GM12878 (cell line): ENCODE data around the gene LHX6. TPM values are rescaled to one million over a fixed set of nuclear protein-coding genes. Genes with fewer than 3 reads are reported as not detected.

Source experiments
- ATAC-seq: fragments of 200-7000 bp; cut with Tn5 transposase; 3 replicates; pipeline ENCODE4 v1.9.1; 2020; ENCODE audit warnings: mild to moderate bottlenecking, moderate library complexity
- BruUV-seq: library from RNA; stranded (reverse); fragments of 400-500 nt; replicated peaks from 2 replicates; lab custom pipeline; 2021; lab: Mats Ljungman, UMichigan
- CTCF ChIA-PET: fragments of 300-600 bp; sonication (Branson Sonifier 250); formaldehyde crosslinking; extraction: SDS; loops from one replicate; lab custom pipeline; 2021; ENCODE audit warnings: inconsistent platforms; lab: Yijun Ruan, JAX
- POLR2A ChIA-PET: fragments of 350-600 bp; formaldehyde crosslinking; extraction: SDS; loops from one replicate; lab custom pipeline; 2021; ENCODE audit warnings: inconsistent platforms; lab: Charles Lee
- RAD21 ChIA-PET: fragments of 300-600 bp; sonication (Branson Sonifier 250); formaldehyde crosslinking; loops from one replicate; lab custom pipeline; 2023; ENCODE audit warnings: antibody characterized with exemption; ENCODE audit not compliant: unreplicated experiment; lab: Charles Lee
- SMC1A ChIA-PET: fragments of 300-600 bp; sonication (Branson Sonifier 250); formaldehyde crosslinking; loops from one replicate; lab custom pipeline; 2023; ENCODE audit not compliant: unreplicated experiment, uncharacterized antibody; lab: Charles Lee
- DNase-seq: peaks from one replicate; pipeline ENCODE4 v3.0.0-alpha.2; 2011; ENCODE audit warnings: low read depth, low spot score
- FAIRE-seq: peaks from 3 replicates; lab custom pipeline; 2011; peaks lifted over from hg19 to GRCh38; lab: Jason Lieb, UNC
- H2AFZ ChIP-seq: 2 replicates; pipeline ENCODE4 v1.6.0; 2011; ENCODE audit warnings: low read depth, low read length, control low read depth; ENCODE audit not compliant: control insufficient read depth
- H3K27ac ChIP-seq: 2 replicates; pipeline ENCODE4 v1.5.1; 2011; ENCODE audit warnings: control low read depth; ENCODE audit not compliant: control insufficient read depth, insufficient read depth
- H3K27me3 ChIP-seq, 2 experiments: replicated peaks in 1 of 2; 2 replicates each; pipeline versions ENCODE4 v1.6.0 to v1.6.1; 2011; ENCODE audit warnings: low read length in 1 of 2; ENCODE audit not compliant: control insufficient read depth in 2 of 2, insufficient read depth in 2 of 2
- H3K36me3 ChIP-seq, 2 experiments: 2 replicates each; pipeline ENCODE4 v1.5.1; 2011; ENCODE audit warnings: low read length in 1 of 2; ENCODE audit not compliant: control insufficient read depth in 2 of 2, insufficient read depth in 2 of 2
- H3K4me1 ChIP-seq: 2 replicates; pipeline ENCODE4 v1.6.1; 2011; ENCODE audit warnings: mild to moderate bottlenecking, low read length, moderate library complexity, mixed read lengths; ENCODE audit not compliant: control insufficient read depth, insufficient read depth
- H3K4me2 ChIP-seq: 2 replicates; pipeline ENCODE4 v1.6.0; 2011; ENCODE audit warnings: control low read depth; ENCODE audit not compliant: control insufficient read depth, insufficient read depth
- H3K4me3 ChIP-seq: fragments of 200-600 bp; sonication (generic); 2 replicates; pipeline ENCODE4 v1.5.1; 2016
- H3K79me2 ChIP-seq: 2 replicates; pipeline ENCODE4 v1.6.0; 2011; ENCODE audit warnings: low read length; ENCODE audit not compliant: control insufficient read depth, insufficient read depth
- H3K9ac ChIP-seq: 2 replicates; pipeline ENCODE4 v1.8.0; 2011; ENCODE audit warnings: low read length, control low read depth, mixed read lengths; ENCODE audit not compliant: control insufficient read depth, insufficient read depth
- H3K9me3 ChIP-seq: replicated peaks from 3 replicates; pipeline ENCODE4 v1.5.1; 2011; ENCODE audit warnings: mild to moderate bottlenecking, low read length; ENCODE audit not compliant: control insufficient read depth, insufficient read depth
- H4K20me1 ChIP-seq: 2 replicates; pipeline ENCODE4 v1.6.0; 2011; ENCODE audit not compliant: control insufficient read depth, insufficient read depth
- BCL3 ChIP-seq: IDR thresholded peaks from 2 replicates; pipeline ENCODE4 v1.6.1; 2011; ENCODE audit warnings: borderline replicate concordance, low read depth, mild to moderate bottlenecking, moderate library complexity, low read length; ENCODE audit not compliant: insufficient read depth, poor library complexity, severe bottlenecking
- BRCA1 ChIP-seq: IDR thresholded peaks from 2 replicates; pipeline ENCODE4 v1.6.1; 2011; ENCODE audit warnings: low read depth, low read length, improper control_type of control experiment
- CBX3 ChIP-seq: fragments of 200-600 bp; sonication (generic); IDR thresholded peaks from 2 replicates; pipeline ENCODE4 v1.6.1; 2016; ENCODE audit warnings: low read depth, borderline replicate concordance
- CEBPB ChIP-seq, 2 experiments: fragments of 150-350 bp in 1 of 2; IDR thresholded peaks; 2 replicates each; pipeline ENCODE4 v1.6.1; 2012 to 2014; ENCODE audit warnings: low read depth in 2 of 2, low read length in 2 of 2, borderline replicate concordance in 1 of 2, inconsistent platforms in 1 of 2
- CHD4 ChIP-seq: fragments of 200-600 bp; sonication (generic); IDR thresholded peaks from 2 replicates; pipeline ENCODE4 v1.6.1; 2016; ENCODE audit warnings: mild to moderate bottlenecking
- EGR1 ChIP-seq, 2 experiments: IDR thresholded peaks; 1 replicate in 1 of 2; 2 replicates in 1 of 2; pipeline ENCODE4 v1.6.1; 2011 to 2012; ENCODE audit warnings: low read depth in 2 of 2, low read length in 2 of 2, borderline replicate concordance in 1 of 2, mild to moderate bottlenecking in 1 of 2, moderate library complexity in 1 of 2
- FOS ChIP-seq: IDR thresholded peaks from 3 replicates; pipeline ENCODE4 v1.6.1; 2011; ENCODE audit warnings: borderline replicate concordance; ENCODE audit not compliant: insufficient read length; ENCODE audit errors: extremely low read depth
- MTA3 ChIP-seq: IDR thresholded peaks from 2 replicates; pipeline ENCODE4 v1.6.1; 2012; ENCODE audit warnings: low read length, inconsistent platforms, borderline replicate concordance
- NFXL1 ChIP-seq: fragments of 450-650 bp; IDR thresholded peaks from 2 replicates; pipeline ENCODE4 v1.6.1; 2017; ENCODE audit warnings: antibody characterized with exemption, mild to moderate bottlenecking, borderline replicate concordance
- NRF1 ChIP-seq: conservative IDR thresholded peaks from 2 replicates; pipeline ENCODE4 v1.6.1; 2011; ENCODE audit warnings: mild to moderate bottlenecking, low read depth, low read length, improper control_type of control experiment
- RBBP5 ChIP-seq: fragments of 200-600 bp; sonication (generic); conservative IDR thresholded peaks from 2 replicates; pipeline ENCODE4 v1.6.1; 2016
- TAF1 ChIP-seq: IDR thresholded peaks from 2 replicates; pipeline ENCODE4 v1.6.1; 2011; ENCODE audit warnings: mild to moderate bottlenecking, low read depth, low read length, borderline replicate concordance
- WRNIP1 ChIP-seq: IDR thresholded peaks from 2 replicates; pipeline ENCODE4 v1.6.1; 2011; ENCODE audit warnings: low read depth, low read length, improper control_type of control experiment, borderline replicate concordance
- WGBS: methylation state at CpG from one replicate; pipeline ENCODE4 v1.1.6; 2016; ENCODE audit warnings: low lambda C conversion rate; ENCODE audit not compliant: insufficient replicate concordance, insufficient coverage; ENCODE audit errors: missing lambda C conversion rate; 5-methylcytosine and 5-hydroxymethylcytosine counted together
- in situ Hi-C: fragments of 300-500 bp; cut with MboI; formaldehyde crosslinking; loops from 9 replicates; pipeline ENCODE4 v1.14.3; 2018; ENCODE audit warnings: mixed read lengths
- intact Hi-C: fragments of 100-400 bp; cut with micrococcal nuclease; formaldehyde crosslinking; loops from one replicate; pipeline ENCODE4 v1.14.2; 2022; ENCODE audit not compliant: unreplicated experiment
- polyA plus RNA-seq, 11 experiments: library from polyadenylated mRNA; depleted of rRNA in 4 of 11; unstranded in 6 of 11; stranded (reverse) in 5 of 11; fragments of >200 nt; fragmentation: Nextera tagmentation in 4 of 11; fragmentation: Illumina TruSeq in 1 of 11; extraction: Ambion mirVana in 4 of 11; extraction: Trizol in 1 of 11; gene quantifications; 1 replicate in 1 of 11; 2 replicates in 10 of 11; pipeline versions ENCODE4 v1.2.1 to v1.2.3, GENCODE V29; 2011 to 2016; ENCODE audit warnings: inconsistent platforms in 2 of 11, missing spikeins in 2 of 11, low read depth in 1 of 11
- total RNA-seq, 4 experiments: library from RNA; depleted of rRNA in 3 of 4; stranded (reverse); fragments of >200 nt in 3 of 4; fragmentation: Illumina TruSeq in 1 of 4; extraction: Trizol in 1 of 4; gene quantifications; 2 replicates each; pipeline versions ENCODE4 v1.2.1 to v1.2.3, GENCODE V29; 2013 to 2021
- TF ChIP-seq, protein P1 (sequence below): fragments of 450-650 bp; IDR thresholded peaks from 2 replicates; pipeline ENCODE4 v1.6.1; 2017; ENCODE audit warnings: mild to moderate bottlenecking, low read depth, inconsistent platforms; ENCODE audit not compliant: poor library complexity, severe bottlenecking

The LHX6 gene
- total and polyA plus RNA-seq, 10 of the 15 experiments (the other 5 are each of a cell fraction or from before 2014, with no cell fraction given) = not detected

GRCh38 chr9:122168356-122168755, 60.4 kb downstream of the LHX6 start:
- H3K27ac ChIP-seq = no peak overlapping the region
- RAD21 ChIA-PET = no interaction called here
- POLR2A ChIA-PET = no interaction called here
- SMC1A ChIA-PET = interaction anchor here (0.6 kb wide), 1 partner anchor 663 kb away, joined by 3 read pairs; no protein-coding TSS in a partner anchor
- in situ Hi-C loops = no loop called here
- DNase-seq (no peak), FAIRE-seq (no peak), ATAC-seq (no peak)
- WGBS = 11% methylated on average over 3 of the region's 3 CpGs
- intact Hi-C loops = no loop called here
- no peak overlapping the region for H3K9ac ChIP-seq
- no peak overlapping the region for H3K4me2 ChIP-seq
- no peaks in the 10 kb centered on the region for H3K79me2 ChIP-seq
- no peaks in the 10 kb centered on the region for H3K9me3 ChIP-seq
- no peak overlapping the region for H2AFZ ChIP-seq
- no peaks in the 10 kb centered on the region for H3K36me3 ChIP-seq
- no TSS peak for BruUV-seq
- H3K4me3 ChIP-seq = no peak overlapping the region
- CTCF ChIA-PET = interaction anchor here (1.5 kb wide), 1 partner anchor 69 kb away, joined by 4 read pairs; no protein-coding TSS in a partner anchor
- no peak for TF ChIP-seq RBBP5
- TF ChIP-seq CEBPB (IDR thresholded peaks at IDR 0.05; ENCODE audit: borderline replicate concordance in 1 of 2, low read depth in 2 of 2, low read length in 2 of 2) = no peak
- no peak for TF ChIP-seq CHD4
- TF ChIP-seq FOS = no peak
- no peak for TF ChIP-seq MTA3
- no peak for TF ChIP-seq BRCA1
- TF ChIP-seq, all 136 proteins: peak for 0
- H3K27me3 ChIP-seq = peaks cover 2 to 6% of the 10 kb centered on the region in 2 experiments; a peak in 3 of 4 replicates
- H3K4me1 ChIP-seq = no peaks in the 10 kb centered on the region
- no peaks in the 10 kb centered on the region for H4K20me1 ChIP-seq

GRCh38 chr9:122164286-122164685, 64.5 kb downstream of the LHX6 start:
- no peaks in the 10 kb centered on the region; the same call in 1 of the 3 replicates for H3K9me3 ChIP-seq
- H3K4me1 ChIP-seq = no peaks in the 10 kb centered on the region
- H3K9ac ChIP-seq = no peak overlapping the region
- no peak overlapping the region for H2AFZ ChIP-seq
- 0% methylated on average over 2 of the region's 2 CpGs for WGBS
- BruUV-seq = no TSS peak
- in situ Hi-C loops = no loop called here
- POLR2A ChIA-PET = no interaction called here
- ATAC-seq (no peak), DNase-seq (no peak), FAIRE-seq (no peak)
- H3K4me2 ChIP-seq = no peak overlapping the region
- RAD21 ChIA-PET = interaction anchor here (1.2 kb wide), 1 partner anchor 66 kb away, joined by 3 read pairs; no protein-coding TSS in a partner anchor
- SMC1A ChIA-PET = no interaction called here
- intact Hi-C loops = no loop called here
- CTCF ChIA-PET = interaction anchor here (1.6 kb wide), 1 partner anchor 65 kb away, joined by 3 read pairs; no protein-coding TSS in a partner anchor
- H3K36me3 ChIP-seq = no peaks in the 10 kb centered on the region
- peaks cover 2 to 8% of the 10 kb centered on the region in 2 experiments; a peak in 3 of 4 replicates for H3K27me3 ChIP-seq
- no peak overlapping the region for H3K4me3 ChIP-seq
- H4K20me1 ChIP-seq = no peaks in the 10 kb centered on the region
- H3K79me2 ChIP-seq = peaks cover 3% of the 10 kb centered on the region
- H3K27ac ChIP-seq = no peak overlapping the region
- TF ChIP-seq NRF1 (no peak), EGR1 (IDR thresholded peaks at IDR 0.05; ENCODE audit: borderline replicate concordance in 1 of 2, low read depth in 2 of 2, low read length in 2 of 2) (no peak), WRNIP1 (no peak), NFXL1 (no peak), TAF1 (no peak), BCL3 (no peak), CBX3 (no peak)
- TF ChIP-seq, protein P1, sequence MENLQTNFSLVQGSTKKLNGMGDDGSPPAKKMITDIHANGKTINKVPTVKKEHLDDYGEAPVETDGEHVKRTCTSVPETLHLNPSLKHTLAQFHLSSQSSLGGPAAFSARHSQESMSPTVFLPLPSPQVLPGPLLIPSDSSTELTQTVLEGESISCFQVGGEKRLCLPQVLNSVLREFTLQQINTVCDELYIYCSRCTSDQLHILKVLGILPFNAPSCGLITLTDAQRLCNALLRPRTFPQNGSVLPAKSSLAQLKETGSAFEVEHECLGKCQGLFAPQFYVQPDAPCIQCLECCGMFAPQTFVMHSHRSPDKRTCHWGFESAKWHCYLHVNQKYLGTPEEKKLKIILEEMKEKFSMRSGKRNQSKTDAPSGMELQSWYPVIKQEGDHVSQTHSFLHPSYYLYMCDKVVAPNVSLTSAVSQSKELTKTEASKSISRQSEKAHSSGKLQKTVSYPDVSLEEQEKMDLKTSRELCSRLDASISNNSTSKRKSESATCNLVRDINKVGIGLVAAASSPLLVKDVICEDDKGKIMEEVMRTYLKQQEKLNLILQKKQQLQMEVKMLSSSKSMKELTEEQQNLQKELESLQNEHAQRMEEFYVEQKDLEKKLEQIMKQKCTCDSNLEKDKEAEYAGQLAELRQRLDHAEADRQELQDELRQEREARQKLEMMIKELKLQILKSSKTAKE = no peak
